Activated CD8-positive, alpha-beta T cell treated with anti-CD3 and anti-CD28 coated beads, Interleukin-2, amount 10 ng/mL, durations not matched to agents 7 days and 5 days (primary cell): ENCODE data around the gene TMEM14B. TPM values are rescaled to one million over a fixed set of nuclear protein-coding genes. Genes with fewer than 3 reads are reported as not detected.

Experiments used
- ATAC-seq: fragments of 150-1000 bp; cut with Tn5 transposase; one replicate; pipeline ENCODE4 v1.10.0; 2021; ENCODE audit warnings: moderate library complexity
- CTCF ChIA-PET: fragments of 350-600 bp; sonication (Branson Sonifier 250); formaldehyde crosslinking; loops from one replicate; lab custom pipeline; 2021; ENCODE audit warnings: antibody characterized with exemption; lab: Charles Lee
- POLR2A ChIA-PET: fragments of 350-600 bp; sonication (Branson Sonifier 250); formaldehyde crosslinking; loops from one replicate; lab custom pipeline; 2021; ENCODE audit warnings: antibody characterized with exemption; lab: Charles Lee
- DNase-seq: peaks from one replicate; pipeline ENCODE4 v3.0.0-alpha.2; 2020
- H3K27ac Mint-ChIP-seq: one replicate; pipeline ENCODE4 v1.8.0; 2021; ENCODE audit warnings: mild to moderate bottlenecking, mixed read lengths
- H3K27me3 Mint-ChIP-seq: one replicate; pipeline ENCODE4 v1.8.0; 2021; ENCODE audit warnings: low read depth, mixed read lengths
- H3K36me3 Mint-ChIP-seq: one replicate; pipeline ENCODE4 v1.8.0; 2021; ENCODE audit warnings: low read depth, mixed read lengths
- H3K4me1 Mint-ChIP-seq: one replicate; pipeline ENCODE4 v1.8.0; 2021; ENCODE audit warnings: low read depth, mixed read lengths
- H3K4me3 Mint-ChIP-seq: one replicate; pipeline ENCODE4 v1.8.0; 2021; ENCODE audit warnings: mild to moderate bottlenecking, mixed read lengths
- H3K9me3 Mint-ChIP-seq: one replicate; pipeline ENCODE4 v1.8.0; 2022; ENCODE audit warnings: mixed read lengths; ENCODE audit not compliant: insufficient read depth
- total RNA-seq, 2 experiments: library from RNA; stranded (reverse); gene quantifications; one replicate each; pipeline ENCODE4 v1.2.3, GENCODE V29; 2021

Gene TMEM14B
- total RNA-seq, 2 experiments from 2014 or later = 85.7 to 92.6 TPM

- Mint-ChIP-seq H3K9me3 (no peaks in the 10 kb centered on the region), H3K36me3 (peaks cover 2% of the 10 kb centered on the region), H3K4me3 (no peak overlapping the region), H3K4me1 (no peaks in the 10 kb centered on the region), H3K27me3 (no peaks in the 10 kb centered on the region), H3K27ac (no peak overlapping the region)
- ATAC-seq = no peak
- CTCF ChIA-PET = interaction anchor here (1.9 kb wide), 1 partner anchor 10 kb away, joined by 5 read pairs; no protein-coding TSS in a partner anchor
- no peak for DNase-seq
- POLR2A ChIA-PET = no interaction called here
Observed at GRCh38 chr6:10791673-10792072, 44.1 kb downstream of the TMEM14B start.

- CTCF ChIA-PET = interaction anchor here (0.6 to 1.9 kb wide), 3 partner anchors 10 to 792 kb away, joined by 3 to 5 read pairs (median 3); no protein-coding TSS in a partner anchor
- Mint-ChIP-seq H3K9me3 (no peaks in the 10 kb centered on the region), H3K36me3 (peaks cover 2% of the 10 kb centered on the region), H3K27ac (no peak overlapping the region), H3K27me3 (no peaks in the 10 kb centered on the region), H3K4me1 (no peaks in the 10 kb centered on the region), H3K4me3 (no peak overlapping the region)
- POLR2A ChIA-PET = no interaction called here
- ATAC-seq = no peak
- DNase-seq = no peak
Observed at GRCh38 chr6:10792101-10792500, 44.5 kb downstream of the TMEM14B start.

DNA sequence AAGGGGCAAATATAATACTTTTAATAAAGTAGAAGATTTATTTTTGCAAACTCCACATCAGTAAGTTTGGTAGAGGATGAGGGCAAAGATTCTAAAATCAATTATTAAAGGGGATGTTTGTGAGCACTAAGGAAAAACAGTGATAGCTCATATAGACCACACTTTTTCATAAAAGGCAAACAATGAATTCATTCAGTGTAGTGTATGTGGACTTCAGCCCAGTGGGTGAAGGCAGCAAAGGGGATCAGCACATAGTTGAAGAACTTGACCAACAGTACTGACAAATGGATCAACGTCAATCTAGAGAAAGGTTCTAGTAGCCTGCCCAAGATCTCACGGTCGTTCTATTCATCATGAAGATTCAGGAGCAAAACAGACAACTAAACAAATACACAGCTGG lies 45.4 kb downstream of the TMEM14B start:
- ChIA-PET POLR2A (no interaction called here), CTCF (interaction anchor here (1.0 kb wide), 1 partner anchor 314 kb away, joined by 3 read pairs; no protein-coding TSS in a partner anchor)
- DNase-seq (no peak), ATAC-seq (no peak)
- Mint-ChIP-seq H3K27ac (no peak overlapping the region), H3K4me1 (no peaks in the 10 kb centered on the region), H3K4me3 (no peak overlapping the region), H3K36me3 (peaks cover 2% of the 10 kb centered on the region), H3K9me3 (no peaks in the 10 kb centered on the region), H3K27me3 (no peaks in the 10 kb centered on the region)

GRCh38 chr6:10793695-10794094 lies 46.1 kb downstream of the TMEM14B start:
- ATAC-seq = no peak
- Mint-ChIP-seq H3K4me3 (no peak overlapping the region), H3K36me3 (peaks cover 2% of the 10 kb centered on the region), H3K9me3 (no peaks in the 10 kb centered on the region), H3K27ac (no peak overlapping the region), H3K27me3 (no peaks in the 10 kb centered on the region), H3K4me1 (no peaks in the 10 kb centered on the region)
- no peak for DNase-seq
- POLR2A ChIA-PET = interaction anchor here (1.5 kb wide), 1 partner anchor 9 kb away, joined by 5 read pairs; no protein-coding TSS in a partner anchor
- CTCF ChIA-PET = no interaction called here

DNA sequence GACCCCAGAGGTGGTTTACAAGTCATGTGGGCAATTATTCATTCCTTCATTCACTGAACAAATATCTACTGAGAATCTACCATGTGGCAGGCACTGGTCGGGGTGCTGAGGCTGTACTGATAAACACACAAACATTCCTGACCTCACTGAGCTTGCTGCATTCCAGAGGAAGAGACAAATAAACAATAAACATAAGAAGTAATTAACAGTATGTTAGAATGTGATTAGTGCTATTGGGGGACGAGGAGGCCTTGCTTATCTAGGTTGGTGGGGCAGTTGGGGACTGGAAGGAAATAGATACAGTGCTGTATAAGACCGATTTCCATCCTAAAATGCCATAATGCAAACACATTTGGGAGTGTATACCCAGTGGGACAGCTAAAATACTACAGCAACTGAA lies 46.6 kb downstream of the TMEM14B start:
- no peaks in the 10 kb centered on the region for H3K9me3 Mint-ChIP-seq
- no peak overlapping the region for H3K4me3 Mint-ChIP-seq
- peaks cover 2% of the 10 kb centered on the region for H3K36me3 Mint-ChIP-seq
- ChIA-PET POLR2A (interaction anchor here (1.5 kb wide), 1 partner anchor 9 kb away, joined by 5 read pairs; no protein-coding TSS in a partner anchor), CTCF (no interaction called here)
- DNase-seq (no peak), ATAC-seq (no peak)
- no peaks in the 10 kb centered on the region for H3K4me1 Mint-ChIP-seq
- H3K27ac Mint-ChIP-seq = no peak overlapping the region
- no peaks in the 10 kb centered on the region for H3K27me3 Mint-ChIP-seq

DNA sequence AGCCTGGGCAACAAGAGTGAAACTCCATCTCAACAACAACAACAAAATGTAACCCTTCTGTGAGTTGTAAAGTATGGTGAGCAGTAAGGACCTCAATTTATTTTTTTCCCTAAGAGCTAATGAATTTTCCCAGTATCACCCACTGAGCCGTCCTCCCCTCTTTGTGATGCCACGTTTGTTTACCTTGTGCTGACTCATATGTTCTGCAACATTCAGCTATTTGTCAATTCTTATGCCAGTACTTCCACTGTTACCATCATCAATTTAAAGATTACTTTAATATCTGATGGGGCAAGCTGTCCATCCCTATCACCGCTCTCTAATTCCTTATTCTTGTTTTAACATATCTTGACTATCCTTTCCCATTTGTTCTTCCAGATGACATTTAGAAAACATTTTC lies 53.2 kb downstream of the TMEM14B start:
- ATAC-seq (no peak), DNase-seq (no peak)
- CTCF ChIA-PET = interaction anchor here (0.7 to 3.5 kb wide), 11 partner anchors 18 to 336 kb away, joined by 3 to 59 read pairs (median 4); partner anchors contain the start of genes C6orf52 and PAK1IP1
- no peak overlapping the region for H3K4me3 Mint-ChIP-seq
- POLR2A ChIA-PET = no interaction called here
- H3K9me3 Mint-ChIP-seq = no peaks in the 10 kb centered on the region
- no peak overlapping the region for H3K27ac Mint-ChIP-seq
- no peaks in the 10 kb centered on the region for H3K27me3 Mint-ChIP-seq
- no peaks in the 10 kb centered on the region for H3K4me1 Mint-ChIP-seq
- no peaks in the 10 kb centered on the region for H3K36me3 Mint-ChIP-seq

DNA sequence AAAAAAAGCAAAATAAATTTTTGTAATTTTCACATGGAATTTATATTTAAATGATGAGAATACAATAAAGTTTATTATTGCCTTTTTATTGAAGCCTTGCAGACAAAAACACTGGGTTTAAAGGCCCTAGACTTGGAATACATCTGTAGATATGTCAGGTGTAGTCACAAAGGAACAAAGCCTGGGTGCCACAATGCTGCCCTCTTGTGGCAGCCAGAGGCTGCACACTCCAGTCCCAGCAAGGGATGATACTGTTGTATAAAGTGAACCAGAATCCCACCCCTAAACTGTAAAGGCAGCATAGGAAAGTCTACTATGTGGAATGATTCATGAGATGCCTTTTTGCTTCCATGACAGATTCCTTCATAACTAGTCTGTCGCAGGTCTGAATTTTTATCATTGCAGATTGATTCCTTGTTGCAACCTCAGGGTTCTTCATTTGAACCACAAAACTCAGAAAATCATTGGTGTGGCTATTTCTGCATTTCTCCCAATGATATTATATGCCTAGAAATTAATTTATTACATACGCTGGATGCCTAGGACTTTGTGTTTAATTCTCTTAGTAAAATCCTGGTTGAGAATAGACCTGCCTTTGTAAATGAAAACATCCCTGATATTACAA lies 53.7 kb downstream of the TMEM14B start:
- no peaks in the 10 kb centered on the region for H3K27me3 Mint-ChIP-seq
- no peak overlapping the region for H3K4me3 Mint-ChIP-seq
- DNase-seq (peak; percentile 76), ATAC-seq (peak; percentile 95)
- CTCF ChIA-PET = interaction anchor here (0.7 to 3.5 kb wide), 28 partner anchors 10 to 694 kb away, joined by 3 to 59 read pairs (median 4); no protein-coding TSS in a partner anchor
- no peaks in the 10 kb centered on the region for H3K9me3 Mint-ChIP-seq
- H3K27ac Mint-ChIP-seq = no peak overlapping the region
- POLR2A ChIA-PET = no interaction called here
- H3K4me1 Mint-ChIP-seq = no peaks in the 10 kb centered on the region
- no peaks in the 10 kb centered on the region for H3K36me3 Mint-ChIP-seq

Other genes with a start within 250 kb of the TMEM14B start
- gene GCNT2, start 226.5 kb upstream of the TMEM14B start, total RNA-seq = 1 to 10 TPM; 4.8 to 6.9 TPM
- 1 to 10 TPM; 2.3 to 2.9 TPM for gene C6orf52, start 53.2 kb upstream of the TMEM14B start, total RNA-seq
- 10 to 100 TPM; 16.9 to 17.6 TPM for gene PAK1IP1, start 52.8 kb upstream of the TMEM14B start, total RNA-seq
- gene TMEM14C, start 24.7 kb upstream of the TMEM14B start, total RNA-seq = 10 to 100 TPM; 35.9 to 39.2 TPM
- gene MAK, start 90.7 kb downstream of the TMEM14B start, total RNA-seq = under 1 TPM in 1 of 2 experiments, not detected in 1; 0.05 TPM
- not detected for gene GCM2, start 134.2 kb downstream of the TMEM14B start, total RNA-seq
- gene SYCP2L, start 139.2 kb downstream of the TMEM14B start, total RNA-seq = under 1 TPM in 1 of 2 experiments, not detected in 1; 0.13 TPM